ENCODE measurements around the gene ADGRA3. TPM values are rescaled to one million over a fixed set of nuclear protein-coding genes. Genes with fewer than 3 reads are reported as not detected.

ADGRA3 gene
- total and polyA plus RNA-seq, 2 experiments from 2014 or later, result 16.2 to 73.9 TPM

DNA sequence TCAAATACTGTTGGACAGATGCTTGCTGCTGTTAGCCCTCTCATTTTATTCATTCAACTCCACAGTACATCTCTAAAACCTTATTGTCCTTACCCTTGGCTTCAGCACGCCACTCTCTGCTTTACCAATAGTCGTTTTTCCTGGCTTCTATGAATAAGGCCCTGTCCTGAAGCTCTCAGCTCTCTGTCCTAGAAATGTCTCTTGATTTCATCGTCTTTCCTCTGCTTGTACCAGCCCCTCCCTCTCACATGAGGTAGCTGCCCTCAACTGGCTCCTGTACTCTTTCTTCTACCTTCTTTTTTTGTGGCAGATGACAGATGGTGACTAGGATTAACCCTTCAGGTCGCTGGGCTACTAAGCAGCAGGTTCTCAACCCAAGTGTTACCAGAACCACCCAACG is 11.4 kb downstream of the ADGRA3 start:
- no peaks in the 10 kb centered on the region for H3K27me3 ChIP-seq (ENCODE audit: insufficient read depth)

More for the DNA sequence above, 11.4 kb downstream of the ADGRA3 start:
- TF ChIP-seq, protein P1, sequence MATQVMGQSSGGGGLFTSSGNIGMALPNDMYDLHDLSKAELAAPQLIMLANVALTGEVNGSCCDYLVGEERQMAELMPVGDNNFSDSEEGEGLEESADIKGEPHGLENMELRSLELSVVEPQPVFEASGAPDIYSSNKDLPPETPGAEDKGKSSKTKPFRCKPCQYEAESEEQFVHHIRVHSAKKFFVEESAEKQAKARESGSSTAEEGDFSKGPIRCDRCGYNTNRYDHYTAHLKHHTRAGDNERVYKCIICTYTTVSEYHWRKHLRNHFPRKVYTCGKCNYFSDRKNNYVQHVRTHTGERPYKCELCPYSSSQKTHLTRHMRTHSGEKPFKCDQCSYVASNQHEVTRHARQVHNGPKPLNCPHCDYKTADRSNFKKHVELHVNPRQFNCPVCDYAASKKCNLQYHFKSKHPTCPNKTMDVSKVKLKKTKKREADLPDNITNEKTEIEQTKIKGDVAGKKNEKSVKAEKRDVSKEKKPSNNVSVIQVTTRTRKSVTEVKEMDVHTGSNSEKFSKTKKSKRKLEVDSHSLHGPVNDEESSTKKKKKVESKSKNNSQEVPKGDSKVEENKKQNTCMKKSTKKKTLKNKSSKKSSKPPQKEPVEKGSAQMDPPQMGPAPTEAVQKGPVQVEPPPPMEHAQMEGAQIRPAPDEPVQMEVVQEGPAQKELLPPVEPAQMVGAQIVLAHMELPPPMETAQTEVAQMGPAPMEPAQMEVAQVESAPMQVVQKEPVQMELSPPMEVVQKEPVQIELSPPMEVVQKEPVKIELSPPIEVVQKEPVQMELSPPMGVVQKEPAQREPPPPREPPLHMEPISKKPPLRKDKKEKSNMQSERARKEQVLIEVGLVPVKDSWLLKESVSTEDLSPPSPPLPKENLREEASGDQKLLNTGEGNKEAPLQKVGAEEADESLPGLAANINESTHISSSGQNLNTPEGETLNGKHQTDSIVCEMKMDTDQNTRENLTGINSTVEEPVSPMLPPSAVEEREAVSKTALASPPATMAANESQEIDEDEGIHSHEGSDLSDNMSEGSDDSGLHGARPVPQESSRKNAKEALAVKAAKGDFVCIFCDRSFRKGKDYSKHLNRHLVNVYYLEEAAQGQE (IDR thresholded peaks at IDR 0.05; ENCODE audit: unreplicated experiment), result no peak
- TF ChIP-seq ZNF114 (CRISPR knock-in tag; IDR thresholded peaks at IDR 0.05) (no peak), EZH2phosphoT487 (IDR thresholded peaks at IDR 0.05; ENCODE audit: unreplicated experiment) (no peak), POLR2AphosphoS5 (IDR thresholded peaks at IDR 0.05; ENCODE audit: low read depth) (no peak), STAT1 (IDR thresholded peaks at IDR 0.05; ENCODE audit: unreplicated experiment) (no peak)
- TF ChIP-seq, protein P2, sequence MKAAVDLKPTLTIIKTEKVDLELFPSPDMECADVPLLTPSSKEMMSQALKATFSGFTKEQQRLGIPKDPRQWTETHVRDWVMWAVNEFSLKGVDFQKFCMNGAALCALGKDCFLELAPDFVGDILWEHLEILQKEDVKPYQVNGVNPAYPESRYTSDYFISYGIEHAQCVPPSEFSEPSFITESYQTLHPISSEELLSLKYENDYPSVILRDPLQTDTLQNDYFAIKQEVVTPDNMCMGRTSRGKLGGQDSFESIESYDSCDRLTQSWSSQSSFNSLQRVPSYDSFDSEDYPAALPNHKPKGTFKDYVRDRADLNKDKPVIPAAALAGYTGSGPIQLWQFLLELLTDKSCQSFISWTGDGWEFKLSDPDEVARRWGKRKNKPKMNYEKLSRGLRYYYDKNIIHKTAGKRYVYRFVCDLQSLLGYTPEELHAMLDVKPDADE (IDR thresholded peaks at IDR 0.05), result no peak
- TF ChIP-seq, protein P3, sequence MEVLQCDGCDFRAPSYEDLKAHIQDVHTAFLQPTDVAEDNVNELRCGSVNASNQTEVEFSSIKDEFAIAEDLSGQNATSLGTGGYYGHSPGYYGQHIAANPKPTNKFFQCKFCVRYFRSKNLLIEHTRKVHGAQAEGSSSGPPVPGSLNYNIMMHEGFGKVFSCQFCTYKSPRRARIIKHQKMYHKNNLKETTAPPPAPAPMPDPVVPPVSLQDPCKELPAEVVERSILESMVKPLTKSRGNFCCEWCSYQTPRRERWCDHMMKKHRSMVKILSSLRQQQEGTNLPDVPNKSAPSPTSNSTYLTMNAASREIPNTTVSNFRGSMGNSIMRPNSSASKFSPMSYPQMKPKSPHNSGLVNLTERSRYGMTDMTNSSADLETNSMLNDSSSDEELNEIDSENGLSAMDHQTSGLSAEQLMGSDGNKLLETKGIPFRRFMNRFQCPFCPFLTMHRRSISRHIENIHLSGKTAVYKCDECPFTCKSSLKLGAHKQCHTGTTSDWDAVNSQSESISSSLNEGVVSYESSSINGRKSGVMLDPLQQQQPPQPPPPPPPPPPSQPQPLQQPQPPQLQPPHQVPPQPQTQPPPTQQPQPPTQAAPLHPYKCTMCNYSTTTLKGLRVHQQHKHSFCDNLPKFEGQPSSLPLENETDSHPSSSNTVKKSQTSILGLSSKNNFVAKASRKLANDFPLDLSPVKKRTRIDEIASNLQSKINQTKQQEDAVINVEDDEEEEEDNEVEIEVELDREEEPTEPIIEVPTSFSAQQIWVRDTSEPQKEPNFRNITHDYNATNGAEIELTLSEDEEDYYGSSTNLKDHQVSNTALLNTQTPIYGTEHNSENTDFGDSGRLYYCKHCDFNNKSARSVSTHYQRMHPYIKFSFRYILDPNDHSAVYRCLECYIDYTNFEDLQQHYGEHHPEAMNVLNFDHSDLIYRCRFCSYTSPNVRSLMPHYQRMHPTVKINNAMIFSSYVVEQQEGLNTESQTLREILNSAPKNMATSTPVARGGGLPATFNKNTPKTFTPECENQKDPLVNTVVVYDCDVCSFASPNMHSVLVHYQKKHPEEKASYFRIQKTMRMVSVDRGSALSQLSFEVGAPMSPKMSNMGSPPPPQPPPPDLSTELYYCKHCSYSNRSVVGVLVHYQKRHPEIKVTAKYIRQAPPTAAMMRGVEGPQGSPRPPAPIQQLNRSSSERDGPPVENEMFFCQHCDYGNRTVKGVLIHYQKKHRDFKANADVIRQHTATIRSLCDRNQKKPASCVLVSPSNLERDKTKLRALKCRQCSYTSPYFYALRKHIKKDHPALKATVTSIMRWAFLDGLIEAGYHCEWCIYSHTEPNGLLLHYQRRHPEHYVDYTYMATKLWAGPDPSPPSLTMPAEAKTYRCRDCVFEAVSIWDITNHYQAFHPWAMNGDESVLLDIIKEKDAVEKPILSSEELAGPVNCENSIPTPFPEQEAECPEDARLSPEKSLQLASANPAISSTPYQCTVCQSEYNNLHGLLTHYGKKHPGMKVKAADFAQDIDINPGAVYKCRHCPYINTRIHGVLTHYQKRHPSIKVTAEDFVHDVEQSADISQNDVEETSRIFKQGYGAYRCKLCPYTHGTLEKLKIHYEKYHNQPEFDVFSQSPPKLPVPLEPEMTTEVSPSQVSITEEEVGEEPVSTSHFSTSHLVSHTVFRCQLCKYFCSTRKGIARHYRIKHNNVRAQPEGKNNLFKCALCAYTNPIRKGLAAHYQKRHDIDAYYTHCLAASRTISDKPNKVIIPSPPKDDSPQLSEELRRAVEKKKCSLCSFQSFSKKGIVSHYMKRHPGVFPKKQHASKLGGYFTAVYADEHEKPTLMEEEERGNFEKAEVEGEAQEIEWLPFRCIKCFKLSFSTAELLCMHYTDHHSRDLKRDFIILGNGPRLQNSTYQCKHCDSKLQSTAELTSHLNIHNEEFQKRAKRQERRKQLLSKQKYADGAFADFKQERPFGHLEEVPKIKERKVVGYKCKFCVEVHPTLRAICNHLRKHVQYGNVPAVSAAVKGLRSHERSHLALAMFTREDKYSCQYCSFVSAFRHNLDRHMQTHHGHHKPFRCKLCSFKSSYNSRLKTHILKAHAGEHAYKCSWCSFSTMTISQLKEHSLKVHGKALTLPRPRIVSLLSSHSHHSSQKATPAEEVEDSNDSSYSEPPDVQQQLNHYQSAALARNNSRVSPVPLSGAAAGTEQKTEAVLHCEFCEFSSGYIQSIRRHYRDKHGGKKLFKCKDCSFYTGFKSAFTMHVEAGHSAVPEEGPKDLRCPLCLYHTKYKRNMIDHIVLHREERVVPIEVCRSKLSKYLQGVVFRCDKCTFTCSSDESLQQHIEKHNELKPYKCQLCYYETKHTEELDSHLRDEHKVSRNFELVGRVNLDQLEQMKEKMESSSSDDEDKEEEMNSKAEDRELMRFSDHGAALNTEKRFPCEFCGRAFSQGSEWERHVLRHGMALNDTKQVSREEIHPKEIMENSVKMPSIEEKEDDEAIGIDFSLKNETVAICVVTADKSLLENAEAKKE (CRISPR knock-in tag; IDR thresholded peaks at IDR 0.05), result no peak
- Histone ChIP-seq H3K27ac (ENCODE audit: low read depth) (0 out of 2 replicates have a peak overlapping the region, but pooled peaks have one; percentile 17), H3K4me3 (no peak overlapping the region), H3K79me2 (replicated peaks; ENCODE audit: insufficient read depth) (no peaks in the 10 kb centered on the region), H3K9me2 (ENCODE audit: insufficient read depth) (no peaks in the 10 kb centered on the region), H2AFZ (no peak overlapping the region), H3K4me1 (ENCODE audit: insufficient read depth) (peaks cover 48% of the 10 kb centered on the region), H3K4me2 (no peak overlapping the region), H3F3A (replicated peaks; ENCODE audit: low read depth) (no peaks in the 10 kb centered on the region), H4K20me1 (replicated peaks; ENCODE audit: insufficient read depth) (peaks cover 48% of the 10 kb centered on the region), H3K36me3 (ENCODE audit: insufficient read depth) (no peaks in the 10 kb centered on the region)
- peak overlapping the region; percentile 47 for H3K27ac Mint-ChIP-seq
- H3K27me3 Mint-ChIP-seq (ENCODE audit: insufficient read depth, low read depth, poor library complexity), result no peaks in the 10 kb centered on the region
- H3K9me3 Mint-ChIP-seq, result no peaks in the 10 kb centered on the region
- peaks cover 49% of the 10 kb centered on the region for H3K4me1 Mint-ChIP-seq
- no peaks in the 10 kb centered on the region for H3K36me3 Mint-ChIP-seq (ENCODE audit: low read depth)
- H3K4me3 Mint-ChIP-seq, result no peak overlapping the region
- no peak for DNase-seq (ENCODE audit: low spot score)
- no peak for ATAC-seq

All from GM23338 (cell line).